ENCODE results near the gene ELK3.

GRCh38 chr12:96295532-96296160, 101.5 kb downstream of the ELK3 start:
- no peak for TF ChIP-seq CTCF (IDR thresholded peaks at IDR 0.05; ENCODE audit: borderline replicate concordance, extremely low read depth, low read length, poor library complexity, severe bottlenecking)
- no peak for TF ChIP-seq EZH2 (IDR thresholded peaks at IDR 0.05; ENCODE audit: borderline replicate concordance, low read depth, low read length, severe bottlenecking)
